ENCODE measurements around the gene DIP2C. TPM values are rescaled to one million over a fixed set of nuclear protein-coding genes. Genes with fewer than 3 reads are reported as not detected.

The DIP2C gene
- total RNA-seq, 4 donors from 2014 or later = 2.4 to 14.9 (median 6.1) TPM

- intact Hi-C loops (cut with DNase I) = no loop called here
- H3K36me3 ChIP-seq = peaks cover 0 to 41% (median 0%) of the 10 kb centered on the region in 3 donors
- DNase-seq = no peak
- no peak overlapping the region for H3K27ac ChIP-seq
- no peaks in the 10 kb centered on the region for H3K9me3 ChIP-seq
- H3K4me3 ChIP-seq = no peak overlapping the region
- no peaks in the 10 kb centered on the region for H3K4me1 ChIP-seq
- no peaks in the 10 kb centered on the region for H3K27me3 ChIP-seq
- TF ChIP-seq POLR2A (IDR thresholded peaks at IDR 0.05) = no peak
- TF ChIP-seq CTCF (IDR thresholded peaks at IDR 0.05) = no peak
- WGBS, 2 donors = 84 to 94% methylated on average over 7 of the region's 7 CpGs
These were observed 266.3 kb downstream of the DIP2C start for GRCh38 chr10:423178-423577.

- DNase-seq = no peak
- intact Hi-C loops (cut with DNase I) = no loop called here
- Histone ChIP-seq H3K4me1 (no peaks in the 10 kb centered on the region), H3K36me3 (peaks cover 0 to 42% (median 0%) of the 10 kb centered on the region in 3 donors), H3K27ac (no peak overlapping the region), H3K4me3 (no peak overlapping the region), H3K9me3 (no peaks in the 10 kb centered on the region), H3K27me3 (no peaks in the 10 kb centered on the region)
- no peak for TF ChIP-seq CTCF (IDR thresholded peaks at IDR 0.05)
- no peak for TF ChIP-seq POLR2A (IDR thresholded peaks at IDR 0.05)
- WGBS, 2 donors = 69 to 76% methylated on average over 6 to 14 of the region's 14 CpGs
These were observed 266.8 kb downstream of the DIP2C start for GRCh38 chr10:422675-423074.

GRCh38 chr10:422241-422640, 267.2 kb downstream of the DIP2C start:
- no peak for DNase-seq
- Histone ChIP-seq H3K36me3 (peaks cover 0 to 45% (median 0%) of the 10 kb centered on the region in 3 donors), H3K9me3 (no peaks in the 10 kb centered on the region), H3K4me1 (no peaks in the 10 kb centered on the region), H3K4me3 (no peak overlapping the region), H3K27ac (no peak overlapping the region), H3K27me3 (no peaks in the 10 kb centered on the region)
- intact Hi-C loops (cut with DNase I) = no loop called here
- 76 to 85% methylated on average over 11 of the region's 11 CpGs for WGBS, 2 donors
- no peak for TF ChIP-seq CTCF (IDR thresholded peaks at IDR 0.05)

GRCh38 chr10:421170-421569, 268.3 kb downstream of the DIP2C start:
- intact Hi-C loops (cut with DNase I) = no loop called here
- Histone ChIP-seq H3K36me3 (peaks cover 0 to 52% (median 0%) of the 10 kb centered on the region in 3 donors), H3K27me3 (no peaks in the 10 kb centered on the region), H3K9me3 (no peaks in the 10 kb centered on the region), H3K4me1 (no peaks in the 10 kb centered on the region), H3K27ac (no peak overlapping the region), H3K4me3 (no peak overlapping the region)
- WGBS, 2 donors = 82 to 85% methylated on average over 8 of the region's 8 CpGs
- TF ChIP-seq CTCF (IDR thresholded peaks at IDR 0.05) (no peak), POLR2A (IDR thresholded peaks at IDR 0.05) (no peak)
- no peak for DNase-seq

GRCh38 chr10:420154-421121, 269.0 kb downstream of the DIP2C start:
- no peaks in the 10 kb centered on the region for H3K9me3 ChIP-seq
- H3K27me3 ChIP-seq = no peaks in the 10 kb centered on the region
- no peak for TF ChIP-seq CTCF (IDR thresholded peaks at IDR 0.05)
- TF ChIP-seq POLR2A (IDR thresholded peaks at IDR 0.05) = no peak
- intact Hi-C loops (cut with DNase I) = no loop called here
- WGBS, 2 donors = 88 to 90% methylated on average over 34 to 38 of the region's 46 CpGs
- H3K4me1 ChIP-seq = no peaks in the 10 kb centered on the region
- no peak for DNase-seq
- no peak overlapping the region for H3K4me3 ChIP-seq
- peaks cover 0 to 59% (median 0%) of the 10 kb centered on the region in 3 donors for H3K36me3 ChIP-seq
- H3K27ac ChIP-seq = no peak overlapping the region
